ENCODE results near the gene BCL7A. TPM values are rescaled to one million over a fixed set of nuclear protein-coding genes. Genes with fewer than 3 reads are reported as not detected.
"Not testable (repeated sequence)": the region's sequence is repeated elsewhere in the genome, so short reads cannot be mapped to it uniquely, and the experiment has no call there.

BCL7A gene
- total RNA-seq, 1 experiment from 2014 or later = 2.4 TPM

DNA sequence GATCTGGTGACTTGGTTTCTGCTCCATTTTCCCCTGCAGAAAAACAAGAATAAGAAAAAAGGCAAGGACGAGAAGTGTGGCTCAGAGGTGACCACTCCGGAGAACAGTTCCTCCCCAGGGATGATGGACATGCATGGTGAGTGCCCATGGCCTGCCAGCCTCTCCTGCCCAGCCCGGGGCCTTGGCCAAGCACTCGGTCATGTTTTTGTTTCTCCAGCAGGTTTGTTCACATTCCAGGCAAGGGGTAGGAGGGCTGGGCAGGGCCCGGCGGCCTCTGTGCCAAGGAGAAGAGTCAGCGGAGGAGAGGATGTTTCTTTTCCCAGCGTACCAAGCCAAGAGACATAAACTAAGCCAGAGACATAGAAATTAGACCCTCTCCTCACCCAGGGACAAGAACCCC is 13.6 kb downstream of the BCL7A start:
- no peak overlapping the region for H3K4me3 ChIP-seq
- DNase-seq = peak; percentile 63
- no peaks in the 10 kb centered on the region for H3K36me3 ChIP-seq
- no peaks in the 10 kb centered on the region for H3K9me3 ChIP-seq
- no peaks in the 10 kb centered on the region for H3K27me3 ChIP-seq

DNA sequence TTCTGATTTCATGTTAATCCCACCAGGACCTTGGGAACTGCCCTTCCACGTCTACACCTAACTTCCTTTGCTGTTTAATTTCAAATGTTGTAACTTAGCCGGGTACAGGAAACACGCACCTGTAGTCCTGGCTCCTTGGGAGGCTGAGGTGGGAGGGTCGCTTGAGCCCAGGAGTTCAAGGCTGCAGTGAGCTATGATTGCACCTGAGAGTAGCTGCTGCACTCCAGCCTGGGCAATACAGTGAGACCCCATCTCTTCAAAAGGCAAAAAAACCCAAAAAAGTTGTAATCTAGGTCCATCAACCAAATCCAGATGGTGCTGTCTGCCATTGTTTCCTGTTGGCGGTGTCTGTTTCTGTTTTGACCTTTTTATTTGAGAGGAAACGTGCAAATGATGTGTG is 14.5 kb downstream of the BCL7A start:
- DNase-seq = no peak
- no peak overlapping the region for H3K4me3 ChIP-seq
- no peaks in the 10 kb centered on the region for H3K36me3 ChIP-seq
- H3K27me3 ChIP-seq = no peaks in the 10 kb centered on the region
- no peaks in the 10 kb centered on the region for H3K9me3 ChIP-seq

DNA sequence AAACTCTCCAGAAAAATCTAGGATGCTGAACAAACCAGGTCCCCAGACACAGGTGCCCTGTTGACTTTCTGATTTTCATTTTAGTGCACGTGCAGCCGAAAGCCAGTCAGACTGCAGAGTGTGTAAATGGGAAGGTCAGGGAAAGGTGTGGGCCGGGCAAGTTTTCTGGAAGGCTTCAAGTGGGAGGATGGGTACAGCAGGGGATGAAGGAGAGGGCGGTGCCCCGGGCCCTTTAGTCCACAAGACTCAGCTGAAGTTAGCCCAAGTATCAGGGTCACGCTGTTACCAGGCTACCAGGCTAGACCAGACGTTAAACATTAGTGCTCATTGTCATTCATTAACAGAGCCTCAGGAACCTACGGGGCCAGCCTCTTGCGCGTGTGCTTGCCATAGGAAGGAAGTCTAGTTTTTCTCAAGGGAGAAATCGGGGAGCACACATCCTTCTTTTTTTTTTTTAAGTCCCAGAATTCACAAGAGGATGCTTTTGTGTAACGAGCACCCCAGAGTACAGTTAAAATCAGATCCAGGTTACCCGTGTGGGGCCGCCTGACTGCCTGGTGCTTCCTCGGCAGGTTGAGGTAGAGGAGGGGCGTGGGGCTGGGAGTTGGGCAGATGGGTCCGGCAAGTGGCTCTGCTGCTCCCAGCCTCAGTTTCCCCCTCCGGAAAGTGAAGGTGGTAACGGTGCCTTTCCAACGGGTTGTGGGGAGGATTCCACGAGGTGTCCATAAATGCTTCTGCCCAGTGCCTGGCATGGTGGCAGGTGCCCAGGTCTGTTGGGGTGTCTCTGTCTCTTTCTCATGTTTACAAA is 19.1 kb downstream of the BCL7A start:
- Histone ChIP-seq H3K36me3 (no peaks in the 10 kb centered on the region), H3K9me3 (no peaks in the 10 kb centered on the region), H3K27me3 (no peaks in the 10 kb centered on the region), H3K4me3 (no peak overlapping the region)
- no peak for DNase-seq

DNA sequence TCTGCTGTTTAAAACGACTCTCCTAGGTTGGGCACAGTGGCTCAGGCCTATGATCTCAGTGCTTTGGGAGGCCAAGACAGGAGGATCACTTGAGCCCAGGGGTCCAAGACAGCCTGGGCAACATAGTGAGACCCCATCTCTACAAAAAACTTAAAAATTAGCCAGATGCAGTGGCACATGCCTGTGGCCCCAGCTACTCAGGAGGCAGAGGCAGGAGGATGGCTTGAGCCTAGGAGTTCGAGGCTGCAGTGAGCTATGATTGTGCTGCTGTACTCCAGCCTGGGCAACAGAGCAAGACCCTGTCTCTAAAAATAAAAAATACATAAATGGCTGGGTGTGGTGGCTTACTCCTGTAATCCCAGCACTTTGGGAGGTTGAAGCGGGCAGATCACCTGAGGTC is 19.8 kb downstream of the BCL7A start:
- DNase-seq, H3K27me3 ChIP-seq, H3K36me3 ChIP-seq: not testable (repeated sequence)

DNA sequence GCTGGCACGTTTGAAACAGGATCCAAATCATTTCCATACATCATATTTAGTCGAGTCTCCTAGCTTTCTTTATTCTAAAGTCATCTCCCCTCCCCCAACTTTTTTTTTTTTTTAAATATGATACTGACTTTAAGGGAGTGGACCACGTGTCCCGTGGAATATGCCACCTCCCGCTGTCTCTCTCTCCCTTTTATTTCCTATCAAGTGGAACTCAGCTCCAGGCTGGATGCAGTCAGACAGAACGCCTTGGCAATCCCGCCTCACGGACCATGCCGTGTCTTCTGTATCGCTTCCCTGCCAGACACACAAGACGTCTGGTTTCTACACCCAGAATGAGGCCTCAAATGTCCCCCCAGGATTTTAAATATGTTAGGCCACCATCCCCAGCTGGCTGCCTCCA is 21.2 kb downstream of the BCL7A start:
- H3K4me3 ChIP-seq = no peak overlapping the region
- no peaks in the 10 kb centered on the region for H3K27me3 ChIP-seq
- no peaks in the 10 kb centered on the region for H3K36me3 ChIP-seq
- no peak for DNase-seq
- no peaks in the 10 kb centered on the region for H3K9me3 ChIP-seq

More for the DNA sequence above, 19.8 kb downstream of the BCL7A start:
- not testable (repeated sequence) for H3K4me3 ChIP-seq, H3K9me3 ChIP-seq

DNA sequence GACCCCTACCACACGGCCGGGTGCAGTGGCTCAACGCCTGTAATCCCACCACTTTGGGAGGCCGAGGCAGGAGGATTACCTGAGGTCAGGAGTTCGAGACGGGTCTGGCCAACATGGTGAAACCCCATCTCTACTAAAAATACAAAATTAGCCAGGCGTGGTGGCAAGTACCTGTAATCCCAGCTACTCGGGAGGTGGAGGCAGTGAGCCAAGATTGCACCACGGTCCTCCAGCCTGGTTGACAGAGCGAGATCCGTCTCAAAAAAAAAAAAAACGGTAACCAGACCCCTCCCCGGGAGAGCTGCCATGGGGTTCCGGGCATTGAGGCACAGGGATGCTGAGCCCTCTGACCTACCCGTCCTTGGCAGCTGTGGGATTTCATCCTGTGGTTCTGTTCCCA is 21.8 kb downstream of the BCL7A start:
- DNase-seq = no peak

DNA sequence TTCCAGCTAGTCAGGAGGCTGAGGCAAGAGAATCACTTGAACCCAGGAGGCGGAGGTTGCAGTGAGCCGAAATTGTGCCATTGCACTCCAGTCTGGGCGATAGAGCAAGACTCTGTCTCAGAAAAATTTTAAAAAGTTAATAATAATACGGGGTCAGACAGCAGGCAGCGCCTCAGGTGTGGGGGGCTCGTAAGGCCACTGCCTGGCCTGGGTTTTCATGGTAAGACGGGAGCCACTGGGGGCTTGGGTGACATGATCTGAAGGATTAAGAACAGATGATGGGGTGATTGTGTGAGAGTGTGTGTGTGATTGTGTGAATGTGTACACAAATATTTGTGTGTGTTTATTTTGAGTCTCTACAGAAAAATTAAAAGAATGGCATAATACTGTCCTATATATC is 23.6 kb downstream of the BCL7A start:
- no peaks in the 10 kb centered on the region for H3K9me3 ChIP-seq
- H3K36me3 ChIP-seq = no peaks in the 10 kb centered on the region
- DNase-seq = no peak
- H3K4me3 ChIP-seq = no peak overlapping the region
- no peaks in the 10 kb centered on the region for H3K27me3 ChIP-seq

More for the DNA sequence above, 21.8 kb downstream of the BCL7A start:
- no peak overlapping the region for H3K4me3 ChIP-seq
- H3K9me3 ChIP-seq = no peaks in the 10 kb centered on the region
- H3K27me3 ChIP-seq = no peaks in the 10 kb centered on the region
- H3K36me3 ChIP-seq = no peaks in the 10 kb centered on the region

DNA sequence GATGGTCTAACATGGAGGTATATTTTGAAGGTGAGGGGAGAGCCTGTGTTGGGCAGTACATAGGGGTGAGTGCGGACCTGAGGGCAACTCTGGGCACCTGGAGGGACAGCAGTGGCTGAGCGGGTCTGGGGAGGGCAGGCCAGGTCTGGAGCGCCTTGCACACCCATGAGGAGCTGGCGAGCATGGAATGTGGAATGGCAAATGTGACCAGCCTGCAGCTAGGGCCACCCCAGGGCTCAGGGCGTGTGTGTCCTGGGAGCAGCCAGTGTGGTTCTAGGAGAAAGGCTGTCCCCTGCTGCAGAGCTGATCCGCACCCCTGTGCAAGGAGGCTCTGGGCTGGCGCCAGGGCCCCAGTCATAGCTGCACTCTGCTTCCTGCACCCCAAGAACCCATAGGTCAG is 24.5 kb downstream of the BCL7A start:
- Histone ChIP-seq H3K36me3 (no peaks in the 10 kb centered on the region), H3K27me3 (no peaks in the 10 kb centered on the region), H3K4me3 (no peak overlapping the region), H3K9me3 (no peaks in the 10 kb centered on the region)
- DNase-seq = no peak

DNA sequence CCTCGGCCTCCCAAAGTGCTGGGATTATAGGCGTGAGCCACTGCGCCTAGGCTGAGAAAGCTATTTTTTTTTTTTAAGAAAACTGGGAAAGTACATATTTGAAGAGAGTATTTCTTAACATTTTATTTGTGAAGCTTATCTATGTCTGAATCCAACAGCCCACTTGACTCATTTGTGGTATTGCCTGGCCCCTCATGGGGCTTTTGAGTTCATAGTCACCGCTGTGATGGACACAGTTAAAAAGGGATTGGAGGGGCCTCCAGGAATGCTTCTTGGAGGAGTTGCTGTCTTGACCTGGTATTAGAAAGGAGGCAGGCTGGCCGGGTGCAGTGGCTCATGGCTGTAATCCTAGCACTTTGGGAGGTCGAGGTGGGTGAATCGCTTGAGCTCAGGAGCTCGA is 26.5 kb downstream of the BCL7A start:
- no peak overlapping the region for H3K4me3 ChIP-seq
- H3K27me3 ChIP-seq = no peaks in the 10 kb centered on the region

DNA sequence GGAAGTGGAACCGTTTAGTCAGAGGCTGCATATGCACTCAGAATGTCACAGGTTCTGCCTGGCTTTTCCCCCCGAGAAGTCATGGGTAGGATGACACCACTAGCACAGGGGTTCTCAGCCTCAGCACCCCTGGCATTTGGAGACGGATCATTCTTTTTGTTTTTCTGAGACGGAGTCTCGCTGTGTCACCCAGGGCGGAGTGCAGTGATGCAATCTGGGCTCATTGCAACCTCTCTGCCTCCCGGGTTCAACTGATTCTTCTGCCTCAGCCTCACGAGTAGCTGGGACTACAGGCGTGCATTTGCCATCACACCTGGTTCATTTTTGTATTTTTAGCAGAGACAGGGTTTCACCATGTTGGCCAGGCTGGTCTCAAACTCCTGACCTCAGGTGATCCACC is 28.1 kb downstream of the BCL7A start:
- no peak for DNase-seq

More for the DNA sequence above, 26.5 kb downstream of the BCL7A start:
- no peak for DNase-seq
- Histone ChIP-seq H3K9me3 (no peaks in the 10 kb centered on the region), H3K36me3 (no peaks in the 10 kb centered on the region)

DNA sequence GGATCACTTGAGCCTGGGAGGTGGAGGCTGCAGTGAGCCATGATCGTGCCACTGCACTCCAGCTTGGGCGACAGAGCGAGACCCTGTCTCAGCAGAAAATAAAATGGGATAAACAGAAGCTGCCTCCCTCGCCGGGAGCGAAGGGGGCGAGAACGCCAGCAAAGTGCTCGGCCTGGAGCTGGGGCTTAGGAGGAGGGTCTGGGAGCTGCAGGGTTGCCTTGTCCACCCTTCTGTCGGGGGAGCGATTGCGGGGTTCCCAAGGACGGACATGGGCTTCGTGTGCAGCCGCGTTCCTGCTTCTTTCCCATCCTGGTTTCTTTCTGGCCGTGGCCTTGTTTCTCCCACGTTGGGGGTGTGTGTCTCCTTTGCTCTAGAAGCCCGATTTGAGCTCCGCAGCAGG is 29.0 kb downstream of the BCL7A start:
- no peaks in the 10 kb centered on the region for H3K9me3 ChIP-seq
- DNase-seq = no peak
- no peaks in the 10 kb centered on the region for H3K36me3 ChIP-seq
- no peak overlapping the region for H3K4me3 ChIP-seq
- no peaks in the 10 kb centered on the region for H3K27me3 ChIP-seq

More for the DNA sequence above, 28.1 kb downstream of the BCL7A start:
- H3K4me3 ChIP-seq = no peak overlapping the region
- H3K9me3 ChIP-seq = no peaks in the 10 kb centered on the region
- H3K36me3 ChIP-seq = no peaks in the 10 kb centered on the region
- no peaks in the 10 kb centered on the region for H3K27me3 ChIP-seq

DNA sequence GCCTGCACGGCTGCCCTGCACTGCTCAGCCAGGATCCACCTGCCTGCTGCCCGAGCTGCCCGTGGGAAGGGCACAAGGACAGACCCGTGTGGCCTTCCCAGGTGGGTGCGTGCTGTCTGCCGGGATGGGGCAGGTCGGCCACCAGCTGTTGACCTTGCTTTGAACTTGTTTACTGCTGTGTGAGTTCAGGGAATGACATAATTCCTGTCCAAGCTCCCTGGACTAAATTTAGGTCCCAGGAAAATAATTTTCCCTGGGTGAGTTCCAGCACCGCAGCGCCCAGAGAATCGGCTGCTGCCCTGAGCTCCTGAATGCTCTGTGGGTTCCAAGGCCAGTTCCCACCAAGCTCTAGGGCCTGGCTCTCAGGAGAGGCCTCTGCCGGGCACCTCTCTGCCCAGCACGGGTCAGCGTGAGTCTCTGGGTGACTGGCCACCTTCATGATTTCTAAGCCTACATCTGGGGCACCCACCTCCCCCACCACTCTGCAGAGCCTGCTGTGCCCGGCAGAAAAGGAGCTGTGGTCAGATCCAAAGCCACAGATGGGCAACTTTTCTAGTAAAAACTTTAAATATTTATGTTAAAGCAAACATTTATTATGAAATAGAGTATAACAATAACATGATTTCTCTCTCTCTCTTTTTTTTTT is 29.7 kb downstream of the BCL7A start:
- Histone ChIP-seq H3K9me3 (no peaks in the 10 kb centered on the region), H3K27me3 (no peaks in the 10 kb centered on the region), H3K4me3 (no peak overlapping the region), H3K36me3 (no peaks in the 10 kb centered on the region)
- DNase-seq = peak; percentile 53

DNA sequence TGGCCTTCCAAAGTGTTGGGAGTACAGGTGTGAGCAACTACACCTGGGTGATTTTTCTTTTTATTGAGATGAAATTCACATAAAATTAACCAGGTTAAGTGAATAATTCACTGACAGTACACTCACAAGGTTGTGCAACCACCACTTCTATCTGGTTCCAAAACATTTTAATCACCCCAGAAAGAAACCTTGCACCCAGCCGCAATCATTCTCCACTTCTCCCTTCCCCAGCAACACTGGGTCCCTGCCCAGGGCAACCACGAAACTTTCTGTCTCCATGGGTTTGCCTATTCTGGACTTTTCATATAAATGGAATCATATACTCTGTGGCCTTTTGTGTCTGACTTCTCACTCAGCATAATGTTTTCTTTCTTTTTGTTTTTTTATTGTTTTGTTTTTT is 30.6 kb downstream of the BCL7A start:
- Histone ChIP-seq H3K4me3 (no peak overlapping the region), H3K36me3 (no peaks in the 10 kb centered on the region), H3K27me3 (no peaks in the 10 kb centered on the region), H3K9me3 (no peaks in the 10 kb centered on the region)
- no peak for DNase-seq

DNA sequence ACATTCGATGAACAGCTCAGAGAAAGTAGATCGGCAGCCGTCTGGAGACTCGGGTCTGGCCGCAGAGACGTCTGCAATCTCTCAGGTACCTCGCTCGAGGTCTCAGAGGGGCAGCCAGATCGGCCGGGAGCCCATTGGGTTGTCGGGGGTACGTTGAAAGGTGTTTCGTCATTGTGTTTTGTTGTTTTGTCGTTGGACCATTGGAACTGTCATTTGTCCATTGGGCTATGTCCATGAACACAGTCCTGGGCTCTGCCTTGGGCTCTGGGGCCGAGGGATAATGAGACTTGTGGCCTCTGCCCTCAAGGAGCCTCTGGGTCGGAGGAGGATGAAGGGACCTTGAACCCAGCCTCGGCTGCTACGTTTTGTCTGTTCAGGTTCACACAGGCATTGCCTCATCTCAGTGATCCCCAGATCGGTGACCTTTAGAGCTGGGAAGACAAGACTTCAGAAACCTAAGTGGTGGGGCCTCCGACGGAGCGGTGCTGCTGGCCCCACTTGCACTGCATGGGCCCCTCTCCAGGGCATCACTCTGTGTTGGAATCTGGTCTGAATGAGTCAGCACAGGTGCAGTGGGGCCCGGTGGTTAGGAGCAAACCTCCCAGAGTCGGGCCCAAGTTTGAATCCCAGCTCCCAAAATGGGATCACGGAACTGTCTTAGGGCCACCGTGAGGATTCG is 33.3 kb downstream of the BCL7A start:
- no peak for DNase-seq
- Histone ChIP-seq H3K9me3 (no peaks in the 10 kb centered on the region), H3K4me3 (no peak overlapping the region), H3K27me3 (no peaks in the 10 kb centered on the region), H3K36me3 (no peaks in the 10 kb centered on the region)

DNA sequence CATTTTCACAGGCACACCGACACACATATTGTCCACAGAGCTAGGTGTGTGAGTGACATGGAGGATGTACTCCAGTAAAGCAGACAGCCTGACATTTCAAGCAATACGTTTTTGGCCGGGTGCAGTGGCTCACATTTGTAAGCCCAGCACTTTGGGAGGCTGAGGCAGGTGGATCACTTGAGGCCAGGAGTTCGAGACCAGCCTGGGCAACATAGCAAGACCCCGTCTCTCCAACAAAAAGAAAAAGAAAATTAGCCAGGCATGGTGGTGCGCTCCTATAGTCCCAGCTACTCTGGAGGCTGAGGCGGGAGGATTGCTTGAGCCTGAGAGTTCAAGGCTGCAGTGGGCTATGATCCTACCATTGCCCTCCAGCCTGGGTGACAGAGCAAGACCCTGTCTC is 34.7 kb downstream of the BCL7A start:
- not testable (repeated sequence) for H3K27me3 ChIP-seq, DNase-seq, H3K4me3 ChIP-seq, H3K36me3 ChIP-seq, H3K9me3 ChIP-seq

DNA sequence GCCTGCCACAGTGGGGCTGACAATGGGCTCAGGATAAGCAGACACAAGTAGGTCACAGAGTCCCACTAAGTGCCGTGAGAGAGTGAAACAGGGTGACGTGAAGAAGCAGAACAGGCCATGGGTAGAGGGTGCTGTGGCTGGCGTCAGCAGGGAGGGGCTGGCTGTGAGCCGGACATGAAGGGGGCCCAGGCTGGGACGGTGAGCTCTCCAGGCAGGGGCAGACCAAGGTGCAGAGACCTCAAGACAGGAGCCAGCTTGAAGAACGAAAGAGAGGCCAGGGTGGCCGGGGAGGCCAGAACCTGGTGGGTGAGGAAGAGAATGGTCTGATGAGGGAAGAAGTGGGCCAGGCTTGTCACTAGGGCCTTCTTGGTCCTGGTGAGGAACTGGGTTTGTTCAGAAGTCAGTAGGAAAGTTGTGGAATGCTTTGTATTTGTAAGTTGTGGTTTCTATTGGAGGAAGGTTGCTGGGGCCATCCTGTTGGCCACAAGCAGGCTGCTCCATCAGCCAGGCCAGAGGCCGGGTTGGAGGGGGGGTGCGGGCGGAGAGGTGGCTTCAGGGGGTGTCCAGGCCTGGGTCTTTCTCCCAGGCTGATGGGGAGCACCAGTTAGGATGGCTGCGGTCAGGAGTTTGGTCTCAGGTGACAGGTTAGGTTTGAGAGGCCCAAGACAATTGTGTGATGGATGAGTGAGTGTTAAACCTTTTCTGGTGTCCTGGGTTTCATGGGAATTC is 35.5 kb downstream of the BCL7A start:
- H3K36me3 ChIP-seq = no peaks in the 10 kb centered on the region
- DNase-seq = no peak
- no peaks in the 10 kb centered on the region for H3K9me3 ChIP-seq

DNA sequence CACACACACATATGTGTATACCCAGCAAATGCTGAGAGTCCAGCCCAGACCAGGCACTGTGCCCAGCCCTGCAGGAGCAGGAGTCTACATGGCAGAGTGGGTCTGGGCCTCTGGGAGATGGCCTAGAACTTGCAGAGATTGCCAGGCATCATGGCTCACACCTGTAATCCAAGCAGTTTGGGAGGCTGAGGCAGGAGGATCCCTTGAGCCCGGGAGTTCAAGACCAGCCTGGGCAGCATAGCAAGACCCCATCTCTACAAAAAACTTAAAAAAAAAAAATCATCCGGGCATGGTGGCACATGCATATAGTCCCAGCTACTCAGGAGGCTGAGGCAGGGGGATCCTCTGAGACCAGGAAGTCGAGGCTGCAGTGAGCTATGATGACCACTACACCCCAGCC is 36.1 kb downstream of the BCL7A start:
- Histone ChIP-seq H3K4me3 (no peak overlapping the region), H3K36me3 (no peaks in the 10 kb centered on the region), H3K27me3 (no peaks in the 10 kb centered on the region), H3K9me3 (no peaks in the 10 kb centered on the region)
- no peak for DNase-seq

More for the DNA sequence above, 35.5 kb downstream of the BCL7A start:
- Histone ChIP-seq H3K4me3 (no peak overlapping the region), H3K27me3 (no peaks in the 10 kb centered on the region)
